Colon (tissue), 2 donors: Measurements from ENCODE around the gene SYT13.
"Not testable (repeated sequence)": the region's sequence is repeated elsewhere in the genome, so short reads cannot be mapped to it uniquely, and the experiment has no call there.

Experiments
- FAIRE-seq: peaks from 2 replicates; lab custom pipeline; 2012; peaks lifted over from hg19 to GRCh38; lab: Jason Lieb, UNC
- donor health status: control.
- donor health status: control.

SYT13 gene

GRCh38 chr11:45274206-45274605, 11.9 kb downstream of the SYT13 start:
- no peak for FAIRE-seq

GRCh38 chr11:45273509-45273908, 12.6 kb downstream of the SYT13 start:
- FAIRE-seq = no peak

- FAIRE-seq = no peak
Observed at GRCh38 chr11:45272701-45273100, 13.4 kb downstream of the SYT13 start.

GRCh38 chr11:45270946-45271716, 15.0 kb downstream of the SYT13 start:
- no peak for FAIRE-seq

DNA sequence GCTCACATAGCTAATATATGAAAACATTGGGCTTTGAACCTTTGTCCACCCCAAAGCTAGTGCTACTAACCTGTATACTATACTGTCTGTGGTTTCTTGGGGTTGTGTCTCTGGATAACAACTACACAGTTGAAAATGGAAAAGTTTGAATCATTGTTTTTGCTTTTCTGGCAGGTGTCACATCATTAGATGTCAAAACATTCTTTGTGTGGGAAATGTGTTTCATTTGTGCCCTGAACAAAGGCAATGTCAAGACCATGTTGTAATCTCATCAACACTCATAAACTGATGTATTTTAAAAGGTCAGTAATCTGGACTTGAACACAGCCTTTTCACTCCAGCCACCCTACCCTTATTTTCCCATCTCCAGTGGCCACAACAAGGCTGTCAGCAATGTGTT, 16.5 kb downstream of the SYT13 start:
- no peak for FAIRE-seq

- no peak for FAIRE-seq
Observed at GRCh38 chr11:45267652-45268299, 18.4 kb downstream of the SYT13 start.

DNA sequence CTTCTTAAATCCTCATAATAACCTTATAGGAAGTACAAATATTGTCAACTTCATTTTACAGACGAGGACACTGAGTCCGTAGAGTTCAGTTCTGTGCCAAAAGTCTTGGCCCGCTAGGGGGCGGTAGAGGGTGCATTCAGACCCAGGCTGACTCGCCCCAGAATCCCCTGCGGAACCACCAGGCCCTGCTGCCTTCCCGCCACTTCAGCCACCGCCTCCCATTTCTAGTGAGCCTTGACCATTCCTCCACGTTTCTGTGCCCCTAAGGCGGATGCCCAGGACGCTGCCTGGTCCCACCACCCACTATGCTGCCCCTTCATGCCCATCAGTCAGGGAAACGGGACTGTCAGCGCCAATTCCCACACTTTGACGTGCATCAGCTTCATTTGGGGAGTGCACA, 19.1 kb downstream of the SYT13 start:
- FAIRE-seq = no peak

GRCh38 chr11:45266676-45267020, 19.5 kb downstream of the SYT13 start:
- no peak for FAIRE-seq

DNA sequence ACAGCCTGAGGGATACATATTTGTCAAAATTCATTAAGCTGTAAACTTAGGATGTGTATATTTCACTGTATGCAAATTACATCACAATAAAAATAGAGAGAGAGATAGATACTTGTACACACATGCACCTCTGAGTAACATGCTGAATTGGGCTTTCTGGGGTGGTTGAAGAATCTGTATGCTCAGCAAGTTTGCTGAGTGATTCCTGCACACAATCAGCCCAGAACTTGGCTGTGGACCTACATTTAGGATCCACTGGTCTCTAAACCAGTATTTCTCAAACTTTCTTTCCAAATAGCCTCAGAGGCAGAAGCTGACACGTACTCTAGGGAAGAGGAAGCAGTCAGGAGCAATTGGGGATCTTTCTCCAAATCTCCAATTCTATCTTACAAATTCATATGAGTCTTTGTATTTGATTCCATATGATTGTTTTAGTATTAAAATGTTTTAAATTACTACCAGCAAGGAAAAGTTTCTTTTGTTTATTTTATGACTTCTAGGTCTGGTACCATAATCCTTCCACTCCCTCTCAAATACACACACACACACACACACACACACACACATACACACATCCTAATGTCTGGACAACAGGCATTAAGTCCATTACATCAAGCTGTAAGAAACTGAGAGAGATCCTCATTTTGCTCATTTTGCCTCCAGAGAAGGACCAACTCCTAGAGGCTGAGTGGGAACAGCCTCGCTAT, 20.0 kb downstream of the SYT13 start:
- FAIRE-seq = no peak

DNA sequence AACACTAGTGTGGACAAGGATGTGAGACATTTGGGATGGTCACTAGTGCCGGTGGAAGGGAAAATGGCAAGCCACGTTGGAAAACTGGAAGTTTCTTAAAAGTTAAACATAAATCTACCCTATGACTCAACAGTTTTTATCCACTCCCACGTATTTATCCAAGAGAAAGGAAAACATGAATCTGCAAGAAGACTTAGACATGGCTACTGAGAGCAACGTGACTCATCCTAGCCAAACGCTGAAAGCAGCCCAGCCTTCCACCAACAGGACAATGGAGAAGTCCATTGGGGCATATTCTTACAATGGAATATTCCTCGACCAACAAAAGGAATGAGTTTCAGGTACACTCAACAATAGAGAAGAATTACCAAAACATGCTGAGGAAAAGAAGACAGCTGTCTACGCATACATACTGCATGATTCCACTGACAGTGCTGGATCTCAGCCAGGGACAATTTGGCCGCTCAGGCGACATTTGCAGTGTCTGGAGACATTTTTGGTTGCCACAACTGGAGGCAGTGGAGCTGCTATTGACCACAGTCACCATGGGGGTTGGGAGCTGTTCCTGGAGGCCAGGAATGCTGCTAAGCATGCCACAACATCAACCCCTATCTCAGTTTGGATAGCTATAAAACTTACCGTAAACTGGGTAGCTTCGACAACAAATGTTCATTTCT, 21.2 kb downstream of the SYT13 start:
- no peak for FAIRE-seq

DNA sequence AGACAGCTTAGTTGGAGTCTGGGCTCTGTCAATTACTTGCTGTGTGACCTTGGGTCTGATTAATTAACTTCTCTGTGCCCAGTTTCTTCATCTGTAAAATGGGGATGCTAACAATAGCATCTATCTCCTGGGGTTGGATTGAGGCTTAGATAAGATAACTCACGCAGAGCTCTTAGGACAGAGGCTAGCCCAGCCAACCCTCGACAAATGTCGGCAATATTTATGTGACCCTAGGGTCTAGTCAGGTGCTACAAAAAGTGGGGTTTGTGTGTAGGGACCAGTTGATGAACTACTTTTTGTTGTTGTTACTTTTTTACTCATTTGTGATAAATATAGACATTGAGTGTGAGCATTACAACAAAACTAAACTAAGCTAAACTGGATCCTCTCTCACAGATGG, 22.4 kb downstream of the SYT13 start:
- no peak for FAIRE-seq

GRCh38 chr11:45262900-45263299, 23.2 kb downstream of the SYT13 start:
- FAIRE-seq = no peak

- no peak for FAIRE-seq
Observed at GRCh38 chr11:45260071-45260470, 26.1 kb downstream of the SYT13 start.

DNA sequence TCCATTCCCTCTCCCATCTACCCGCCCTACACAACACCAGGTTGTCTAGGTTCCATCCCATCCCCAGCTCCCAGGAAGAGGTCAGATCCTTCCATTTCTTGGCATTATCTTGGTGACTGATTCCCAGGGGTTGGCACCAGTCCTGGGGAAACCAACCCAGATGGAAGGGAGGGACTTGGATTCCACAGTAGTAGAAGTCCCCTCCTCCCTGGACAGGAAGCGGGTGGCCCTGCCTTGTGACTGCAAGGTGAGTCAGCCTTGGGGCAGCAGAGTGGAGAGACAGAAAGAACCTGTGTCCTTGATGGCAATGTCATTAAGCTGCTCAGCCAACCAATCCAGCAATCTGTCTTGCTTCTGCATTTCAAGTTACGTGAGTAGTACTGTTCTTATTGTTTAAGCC, 26.5 kb downstream of the SYT13 start:
- no peak for FAIRE-seq

- FAIRE-seq = no peak
Observed at GRCh38 chr11:45258982-45259530, 27.1 kb downstream of the SYT13 start.

DNA sequence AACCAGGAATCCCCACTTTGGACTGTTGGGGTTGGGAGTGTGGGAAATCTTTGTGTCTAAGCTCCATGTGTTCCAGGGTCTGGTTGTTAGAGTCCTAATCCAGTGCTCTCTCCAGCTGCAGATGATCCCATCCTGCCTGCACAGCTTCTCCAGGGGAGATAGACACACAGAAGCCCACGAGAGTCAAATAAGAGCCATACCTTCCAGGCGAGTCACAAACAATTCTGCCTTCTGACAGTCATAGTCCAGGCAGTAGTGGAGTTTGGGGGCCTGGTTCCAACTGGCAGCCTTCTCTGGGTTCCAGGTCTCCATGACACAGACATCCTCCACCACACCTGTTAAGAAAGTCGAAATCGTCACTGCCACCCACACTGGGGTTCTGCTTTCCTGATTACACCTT, 32.1 kb downstream of the SYT13 start:
- no peak for FAIRE-seq

GRCh38 chr11:45253640-45254039, 32.5 kb downstream of the SYT13 start:
- no peak for FAIRE-seq

DNA sequence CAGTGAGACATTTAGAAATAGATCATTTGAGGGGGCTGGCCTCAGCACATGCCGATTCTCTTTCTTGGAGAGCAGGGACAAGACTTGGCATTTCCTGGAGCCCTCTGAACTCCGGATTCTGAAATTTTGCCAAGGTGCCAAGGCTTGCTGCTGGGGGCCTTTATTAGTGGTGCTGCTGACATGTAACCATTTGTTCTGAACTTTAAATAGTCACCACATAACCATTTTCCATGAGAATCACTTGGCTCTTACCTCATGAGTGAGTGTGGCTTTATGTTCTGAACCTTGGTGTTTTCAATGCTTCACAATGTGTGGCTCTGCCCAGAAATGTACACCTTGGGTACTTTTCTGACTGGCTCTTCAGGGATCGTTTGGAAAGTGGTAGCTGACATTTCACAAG, 33.3 kb downstream of the SYT13 start:
- FAIRE-seq = no peak

- no peak for FAIRE-seq
Observed at GRCh38 chr11:45252134-45252856, 33.8 kb downstream of the SYT13 start.

GRCh38 chr11:45250035-45250718, 36.0 kb downstream of the SYT13 start:
- no peak for FAIRE-seq

DNA sequence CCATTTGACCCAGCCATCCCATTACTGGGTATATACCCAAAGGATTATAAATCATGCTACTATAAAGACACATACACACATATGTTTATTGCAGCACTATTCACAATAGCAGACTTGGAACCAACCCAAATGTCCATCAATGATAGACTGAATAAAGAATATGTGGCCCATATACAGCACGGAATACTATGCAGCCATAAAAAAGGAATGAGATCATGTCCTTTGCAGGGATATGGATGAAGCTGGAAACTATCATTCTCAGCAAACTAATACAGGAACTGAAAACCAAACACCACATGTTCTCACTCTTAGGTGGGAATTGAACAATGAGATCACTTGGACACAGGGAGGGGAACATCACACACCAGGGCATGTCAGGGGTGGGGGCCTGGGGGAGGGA, 36.8 kb downstream of the SYT13 start:
- not testable (repeated sequence) for FAIRE-seq
